Natural killer cell treated with Interleukin-12 subunit alpha and Interleukin-12 subunit beta and Interleukin-15 and Interleukin-18, amount 100 ng/mL, for 72 hours (primary cell): ENCODE measurements around the gene PCDHA9. TPM values are rescaled to one million over a fixed set of nuclear protein-coding genes. Genes with fewer than 3 reads are reported as not detected.
"Not testable (repeated sequence)": the region's sequence is repeated elsewhere in the genome, so short reads cannot be mapped to it uniquely, and the experiment has no call there.

Experiments used
- ATAC-seq, 2 donors: fragments of 150-1000 bp; cut with Tn5 transposase in 1 of 2; sonication (Bioruptor Pico), chemical (Tn5 transposase) in 1 of 2; 2 replicates each; pipeline ENCODE4 v1.10.0; 2021
- DNase-seq: peaks from one replicate; pipeline ENCODE4 v3.0.0; 2022; ENCODE audit warnings: low spot score
- H3K27ac Mint-ChIP-seq, 2 donors: 1 replicate in 1 of 2; 2 replicates in 1 of 2; pipeline ENCODE4 v1.8.0; 2022; ENCODE audit warnings: mixed read lengths in 2 of 2, mild to moderate bottlenecking in 1 of 2, moderate library complexity in 1 of 2
- H3K27me3 Mint-ChIP-seq, 2 donors: 1 replicate in 1 of 2; 2 replicates in 1 of 2; pipeline ENCODE4 v1.8.0; 2022; ENCODE audit warnings: mixed read lengths in 2 of 2
- H3K36me3 Mint-ChIP-seq: one replicate; pipeline ENCODE4 v1.8.0; 2022; ENCODE audit warnings: mixed read lengths
- H3K4me1 Mint-ChIP-seq, 2 donors: 1 replicate in 1 of 2; 2 replicates in 1 of 2; pipeline ENCODE4 v1.8.0; 2022; ENCODE audit warnings: low read depth in 2 of 2, mixed read lengths in 2 of 2, mild to moderate bottlenecking in 1 of 2
- H3K4me3 Mint-ChIP-seq: one replicate; pipeline ENCODE4 v1.8.0; 2022; ENCODE audit warnings: mixed read lengths
- H3K9me3 Mint-ChIP-seq: 2 replicates; pipeline ENCODE4 v1.8.0; 2022; ENCODE audit warnings: mixed read lengths
- total RNA-seq, 2 donors: library from RNA; stranded (reverse); gene quantifications; one replicate each; pipeline ENCODE4 v1.2.3, GENCODE V29; 2022

PCDHA9 gene
- total RNA-seq, 2 donors from 2014 or later, result not detected

GRCh38 chr5:140822969-140823368 lies 25.2 kb upstream of the PCDHA9 start:
- H3K9me3 Mint-ChIP-seq, ATAC-seq, H3K36me3 Mint-ChIP-seq, DNase-seq, H3K4me3 Mint-ChIP-seq, H3K4me1 Mint-ChIP-seq, H3K27ac Mint-ChIP-seq: not testable (repeated sequence)
- H3K27me3 Mint-ChIP-seq, result peaks cover 3 to 13% of the 10 kb centered on the region in 2 donors

GRCh38 chr5:140823475-140823874 lies 24.7 kb upstream of the PCDHA9 start:
- ATAC-seq (no peak), DNase-seq (no peak)
- Mint-ChIP-seq H3K4me1 (no peaks in the 10 kb centered on the region), H3K36me3 (peaks cover 3% of the 10 kb centered on the region), H3K4me3 (no peak overlapping the region), H3K9me3 (peaks cover 3% of the 10 kb centered on the region), H3K27ac (no peak overlapping the region), H3K27me3 (peaks cover 3 to 13% of the 10 kb centered on the region in 2 donors)

DNA sequence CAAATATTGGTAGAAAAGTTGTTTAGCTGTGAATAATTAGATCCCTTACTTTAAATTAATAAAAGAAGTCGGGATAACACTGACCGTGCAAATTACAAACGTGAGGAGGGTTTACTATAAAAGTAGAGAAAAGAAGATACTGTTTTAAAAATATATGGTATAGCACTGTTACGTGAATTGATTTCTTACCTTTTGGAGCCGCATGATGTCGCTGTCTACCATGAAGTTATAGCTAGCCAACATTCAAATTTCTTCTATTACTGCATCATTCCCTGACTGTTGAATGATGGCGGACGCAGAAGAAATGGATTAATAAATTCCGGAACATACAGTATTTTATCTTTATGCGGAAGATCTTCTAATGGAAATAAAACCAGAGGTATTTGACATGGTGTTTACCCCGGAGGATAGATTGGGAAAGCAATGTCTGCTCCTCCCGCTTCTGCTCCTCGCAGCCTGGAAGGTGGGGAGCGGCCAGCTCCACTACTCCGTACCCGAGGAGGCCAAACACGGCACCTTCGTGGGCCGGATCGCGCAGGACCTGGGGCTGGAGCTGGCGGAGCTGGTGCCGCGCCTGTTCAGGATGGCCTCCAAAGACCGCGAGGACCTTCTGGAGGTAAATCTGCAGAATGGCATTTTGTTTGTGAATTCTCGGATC lies 20.3 kb upstream of the PCDHA9 start, which contains the start of gene PCDHA6:
PCDHA6 (plus strand) TSS at position 257 of the 658 bp plus-strand sequence; CDS start at position 389, 132 bp downstream.
- H3K9me3 Mint-ChIP-seq, result peaks cover 6% of the 10 kb centered on the region
- ATAC-seq, result no peak
- peaks cover 7 to 13% of the 10 kb centered on the region in 2 donors for H3K27me3 Mint-ChIP-seq
- H3K36me3 Mint-ChIP-seq, result peaks cover 7% of the 10 kb centered on the region
- no peak within 1 kb of the TSS for H3K27ac Mint-ChIP-seq
- no peak for DNase-seq
- H3K4me1 Mint-ChIP-seq, result no peaks in the 10 kb centered on the region
- H3K4me3 Mint-ChIP-seq, result no peak within 1 kb of the TSS

- Mint-ChIP-seq H3K36me3 (peaks cover 7% of the 10 kb centered on the region), H3K4me3 (no peak overlapping the region), H3K9me3 (peaks cover 6% of the 10 kb centered on the region), H3K4me1 (no peaks in the 10 kb centered on the region), H3K27me3 (peaks cover 9 to 13% of the 10 kb centered on the region in 2 donors), H3K27ac (no peak overlapping the region)
- DNase-seq (no peak), ATAC-seq (no peak)
Observed at GRCh38 chr5:140828362-140828737, 19.8 kb upstream of the PCDHA9 start.

DNA sequence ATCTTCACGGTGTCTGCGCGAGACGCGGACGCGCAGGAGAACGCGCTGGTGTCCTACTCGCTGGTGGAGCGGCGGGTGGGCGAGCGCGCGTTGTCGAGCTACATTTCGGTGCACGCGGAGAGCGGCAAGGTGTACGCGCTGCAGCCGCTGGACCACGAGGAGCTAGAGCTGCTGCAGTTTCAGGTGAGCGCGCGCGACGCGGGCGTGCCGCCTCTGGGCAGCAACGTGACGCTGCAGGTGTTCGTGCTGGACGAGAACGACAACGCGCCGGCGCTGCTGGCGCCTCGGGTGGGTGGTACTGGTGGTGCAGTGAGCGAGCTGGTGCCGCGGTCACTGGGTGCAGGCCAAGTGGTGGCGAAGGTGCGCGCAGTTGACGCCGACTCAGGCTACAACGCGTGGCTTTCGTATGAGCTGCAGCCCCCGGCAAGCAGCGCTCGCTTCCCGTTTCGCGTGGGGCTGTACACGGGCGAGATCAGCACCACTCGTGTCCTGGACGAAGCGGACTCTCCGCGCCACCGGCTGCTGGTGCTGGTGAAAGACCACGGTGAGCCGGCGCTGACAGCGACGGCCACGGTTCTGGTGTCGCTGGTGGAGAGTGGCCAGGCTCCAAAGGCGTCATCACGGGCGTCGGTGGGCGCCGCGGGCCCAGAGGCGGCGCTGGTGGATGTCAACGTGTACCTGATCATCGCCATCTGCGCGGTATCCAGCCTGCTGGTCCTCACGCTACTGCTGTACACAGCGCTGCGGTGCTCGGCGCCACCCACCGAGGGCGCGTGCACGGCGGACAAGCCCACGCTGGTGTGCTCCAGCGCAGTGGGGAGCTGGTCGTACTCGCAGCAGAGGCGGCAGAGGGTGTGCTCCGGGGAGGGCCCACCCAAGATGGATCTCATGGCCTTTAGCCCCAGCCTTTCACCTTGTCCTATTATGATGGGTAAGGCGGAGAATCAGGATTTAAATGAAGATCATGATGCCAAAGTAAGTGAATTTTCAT lies 18.4 kb upstream of the PCDHA9 start:
- H3K4me3 Mint-ChIP-seq, DNase-seq, ATAC-seq, H3K9me3 Mint-ChIP-seq, H3K4me1 Mint-ChIP-seq, H3K27ac Mint-ChIP-seq: not testable (repeated sequence)
- peaks cover 12 to 13% of the 10 kb centered on the region in 2 donors for H3K27me3 Mint-ChIP-seq
- H3K36me3 Mint-ChIP-seq, result peaks cover 13% of the 10 kb centered on the region

- Mint-ChIP-seq H3K9me3 (peaks cover 3% of the 10 kb centered on the region), H3K4me1 (no peaks in the 10 kb centered on the region), H3K36me3 (peaks cover 6% of the 10 kb centered on the region), H3K27ac (no peak within 1 kb of the TSS), H3K27me3 (peaks cover 6 to 9% of the 10 kb centered on the region in 2 donors), H3K4me3 (no peak within 1 kb of the TSS)
- DNase-seq, result no peak
- no peak for ATAC-seq
Observed at GRCh38 chr5:140833993-140834392, 14.2 kb upstream of the PCDHA9 start, which contains the start of gene PCDHA7. PCDHA7 (plus strand) TSS chr5:140834269; CDS start chr5:140834384, 115 bp downstream.

DNA sequence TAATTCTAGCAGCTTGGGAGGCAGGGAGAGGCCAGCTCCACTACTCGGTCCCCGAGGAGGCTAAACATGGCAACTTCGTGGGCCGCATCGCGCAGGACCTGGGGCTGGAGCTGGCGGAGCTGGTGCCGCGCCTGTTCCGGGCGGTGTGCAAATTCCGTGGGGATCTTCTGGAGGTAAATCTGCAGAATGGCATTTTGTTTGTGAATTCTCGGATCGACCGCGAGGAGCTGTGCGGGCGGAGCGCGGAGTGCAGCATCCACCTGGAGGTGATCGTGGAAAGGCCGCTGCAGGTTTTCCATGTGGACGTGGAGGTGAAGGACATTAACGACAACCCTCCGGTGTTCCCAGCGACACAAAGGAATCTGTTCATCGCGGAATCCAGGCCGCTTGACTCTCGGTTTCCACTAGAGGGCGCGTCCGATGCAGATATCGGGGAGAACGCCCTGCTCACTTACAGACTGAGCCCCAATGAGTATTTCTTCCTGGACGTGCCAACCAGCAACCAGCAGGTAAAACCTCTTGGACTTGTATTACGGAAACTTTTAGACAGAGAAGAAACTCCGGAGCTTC lies 13.7 kb upstream of the PCDHA9 start:
- not testable (repeated sequence) for H3K27ac Mint-ChIP-seq, DNase-seq, H3K4me3 Mint-ChIP-seq, H3K27me3 Mint-ChIP-seq, H3K36me3 Mint-ChIP-seq, ATAC-seq, H3K9me3 Mint-ChIP-seq, H3K4me1 Mint-ChIP-seq

DNA sequence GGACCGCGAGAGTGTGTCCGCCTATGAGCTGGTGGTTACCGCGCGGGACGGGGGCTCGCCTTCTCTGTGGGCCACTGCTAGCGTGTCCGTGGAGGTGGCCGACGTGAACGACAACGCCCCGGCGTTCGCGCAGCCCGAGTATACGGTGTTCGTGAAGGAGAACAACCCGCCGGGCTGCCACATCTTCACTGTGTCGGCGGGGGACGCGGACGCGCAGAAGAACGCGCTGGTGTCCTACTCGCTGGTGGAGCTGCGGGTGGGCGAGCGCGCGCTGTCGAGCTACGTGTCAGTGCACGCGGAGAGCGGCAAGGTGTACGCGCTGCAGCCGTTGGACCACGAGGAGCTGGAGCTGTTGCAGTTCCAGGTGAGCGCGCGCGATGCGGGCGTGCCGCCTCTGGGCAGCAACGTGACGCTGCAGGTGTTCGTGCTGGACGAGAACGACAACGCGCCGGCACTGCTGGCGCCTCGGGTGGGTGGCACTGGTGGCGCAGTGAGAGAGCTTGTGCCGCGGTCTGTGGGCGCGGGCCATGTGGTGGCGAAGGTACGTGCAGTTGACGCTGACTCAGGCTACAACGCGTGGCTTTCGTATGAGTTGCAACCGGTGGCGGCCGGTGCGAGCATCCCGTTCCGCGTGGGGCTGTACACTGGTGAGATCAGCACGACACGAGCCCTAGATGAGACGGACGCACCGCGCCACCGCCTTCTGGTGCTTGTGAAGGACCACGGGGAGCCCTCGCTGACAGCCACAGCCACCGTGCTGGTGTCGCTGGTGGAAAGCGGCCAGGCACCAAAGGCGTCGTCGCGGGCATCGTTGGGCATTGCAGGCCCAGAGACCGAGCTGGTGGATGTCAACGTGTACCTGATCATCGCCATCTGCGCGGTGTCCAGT lies 12.3 kb upstream of the PCDHA9 start:
- peaks cover 11% of the 10 kb centered on the region for H3K9me3 Mint-ChIP-seq

DNA sequence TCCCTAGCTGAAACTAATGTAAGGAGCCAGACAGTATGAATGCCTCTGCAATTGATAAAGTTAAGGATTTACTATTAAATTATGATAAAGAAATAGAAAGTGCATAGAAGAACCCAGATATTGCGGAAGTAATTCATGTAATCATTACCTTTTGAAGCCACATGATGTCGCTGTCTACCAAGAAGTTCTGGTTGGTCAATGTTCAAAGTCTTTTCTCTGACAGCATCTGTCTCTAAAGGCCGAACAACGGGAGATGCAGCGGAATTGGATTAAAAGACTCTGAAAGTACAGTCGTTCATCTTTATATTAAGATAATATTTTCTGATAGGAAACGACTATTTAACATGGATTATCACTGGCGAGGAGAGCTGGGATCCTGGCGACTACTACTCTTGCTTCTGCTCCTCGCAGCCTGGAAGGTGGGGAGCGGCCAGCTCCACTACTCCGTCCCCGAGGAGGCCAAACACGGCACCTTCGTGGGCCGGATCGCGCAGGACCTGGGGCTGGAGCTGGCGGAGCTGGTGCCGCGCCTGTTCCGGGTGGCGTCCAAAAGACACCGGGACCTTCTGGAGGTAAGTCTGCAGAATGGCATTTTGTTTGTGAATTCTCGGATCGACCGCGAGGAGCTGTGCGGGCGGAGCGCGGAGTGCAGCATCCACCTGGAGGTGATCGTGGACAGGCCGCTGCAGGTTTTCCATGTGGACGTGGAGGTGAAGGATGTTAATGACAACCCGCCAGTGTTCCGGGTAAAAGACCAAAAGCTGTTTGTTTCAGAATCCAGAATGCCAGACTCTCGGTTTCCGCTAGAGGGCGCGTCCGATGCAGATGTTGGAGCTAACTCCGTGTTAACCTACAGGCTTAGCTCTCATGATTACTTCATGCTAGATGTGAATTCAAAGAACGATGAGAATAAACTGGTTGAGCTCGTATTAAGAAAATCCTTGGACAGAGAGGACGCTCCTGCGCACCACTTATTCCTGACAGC lies 6.9 kb upstream of the PCDHA9 start, which contains the start of gene PCDHA8:
PCDHA8 (plus strand) TSS at position 210 of the 985 bp plus-strand sequence; CDS start at position 345, 135 bp downstream.
- ATAC-seq (no peak), DNase-seq (no peak)
- no peak within 1 kb of the TSS for H3K4me3 Mint-ChIP-seq
- H3K27me3 Mint-ChIP-seq, result peaks cover 0 to 17% of the 10 kb centered on the region in 2 donors
- no peak within 1 kb of the TSS for H3K27ac Mint-ChIP-seq
- H3K9me3 Mint-ChIP-seq, result peaks cover 7% of the 10 kb centered on the region
- peaks cover 13% of the 10 kb centered on the region for H3K36me3 Mint-ChIP-seq
- H3K4me1 Mint-ChIP-seq, result no peaks in the 10 kb centered on the region

More for the DNA sequence above, 12.3 kb upstream of the PCDHA9 start:
- ATAC-seq, result no peak
- Mint-ChIP-seq H3K4me1 (no peaks in the 10 kb centered on the region), H3K36me3 (peaks cover 15% of the 10 kb centered on the region), H3K27ac (no peak overlapping the region), H3K4me3 (no peak overlapping the region), H3K27me3 (peaks cover 9 to 17% of the 10 kb centered on the region in 2 donors)
- DNase-seq, result no peak

DNA sequence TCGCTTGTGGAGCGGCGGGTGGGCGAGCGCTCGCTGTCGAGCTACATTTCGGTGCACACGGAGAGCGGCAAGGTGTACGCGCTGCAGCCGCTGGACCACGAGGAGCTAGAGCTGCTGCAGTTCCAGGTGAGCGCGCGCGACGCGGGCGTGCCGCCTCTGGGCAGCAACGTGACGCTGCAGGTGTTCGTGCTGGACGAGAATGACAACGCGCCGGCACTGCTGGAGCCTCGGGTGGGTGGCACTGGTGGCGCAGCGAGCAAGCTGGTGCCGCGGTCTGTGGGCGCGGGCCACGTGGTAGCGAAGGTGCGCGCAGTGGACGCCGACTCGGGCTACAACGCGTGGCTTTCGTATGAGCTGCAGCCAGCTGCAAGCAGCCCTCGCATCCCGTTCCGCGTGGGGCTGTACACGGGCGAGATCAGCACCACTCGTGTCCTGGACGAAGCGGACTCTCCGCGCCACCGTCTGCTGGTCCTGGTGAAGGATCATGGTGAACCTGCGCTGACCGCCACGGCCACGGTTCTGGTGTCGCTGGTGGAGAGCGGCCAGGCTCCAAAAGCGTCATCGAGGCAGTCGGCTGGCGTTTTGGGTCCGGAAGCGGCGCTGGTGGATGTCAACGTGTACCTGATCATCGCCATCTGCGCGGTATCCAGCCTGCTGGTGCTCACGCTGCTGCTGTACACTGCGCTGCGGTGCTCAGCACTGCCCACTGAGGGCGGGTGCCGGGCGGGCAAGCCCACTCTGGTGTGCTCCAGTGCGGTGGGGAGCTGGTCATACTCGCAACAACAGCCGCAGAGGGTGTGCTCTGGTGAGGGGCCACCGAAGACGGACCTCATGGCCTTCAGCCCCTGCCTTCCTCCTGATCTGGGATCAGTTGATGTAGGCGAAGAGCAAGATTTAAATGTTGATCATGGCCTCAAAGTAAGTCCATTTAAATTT lies 5.1 kb upstream of the PCDHA9 start:
- H3K27ac Mint-ChIP-seq, result no peak overlapping the region
- no peaks in the 10 kb centered on the region for H3K4me1 Mint-ChIP-seq
- DNase-seq, result no peak
- H3K4me3 Mint-ChIP-seq, result no peak overlapping the region
- H3K9me3 Mint-ChIP-seq, result peaks cover 14% of the 10 kb centered on the region
- peaks cover 17% of the 10 kb centered on the region for H3K36me3 Mint-ChIP-seq
- no peak for ATAC-seq
- peaks cover 0 to 23% of the 10 kb centered on the region in 2 donors for H3K27me3 Mint-ChIP-seq
